ENCODE data around the gene LEMD1.

DNA sequence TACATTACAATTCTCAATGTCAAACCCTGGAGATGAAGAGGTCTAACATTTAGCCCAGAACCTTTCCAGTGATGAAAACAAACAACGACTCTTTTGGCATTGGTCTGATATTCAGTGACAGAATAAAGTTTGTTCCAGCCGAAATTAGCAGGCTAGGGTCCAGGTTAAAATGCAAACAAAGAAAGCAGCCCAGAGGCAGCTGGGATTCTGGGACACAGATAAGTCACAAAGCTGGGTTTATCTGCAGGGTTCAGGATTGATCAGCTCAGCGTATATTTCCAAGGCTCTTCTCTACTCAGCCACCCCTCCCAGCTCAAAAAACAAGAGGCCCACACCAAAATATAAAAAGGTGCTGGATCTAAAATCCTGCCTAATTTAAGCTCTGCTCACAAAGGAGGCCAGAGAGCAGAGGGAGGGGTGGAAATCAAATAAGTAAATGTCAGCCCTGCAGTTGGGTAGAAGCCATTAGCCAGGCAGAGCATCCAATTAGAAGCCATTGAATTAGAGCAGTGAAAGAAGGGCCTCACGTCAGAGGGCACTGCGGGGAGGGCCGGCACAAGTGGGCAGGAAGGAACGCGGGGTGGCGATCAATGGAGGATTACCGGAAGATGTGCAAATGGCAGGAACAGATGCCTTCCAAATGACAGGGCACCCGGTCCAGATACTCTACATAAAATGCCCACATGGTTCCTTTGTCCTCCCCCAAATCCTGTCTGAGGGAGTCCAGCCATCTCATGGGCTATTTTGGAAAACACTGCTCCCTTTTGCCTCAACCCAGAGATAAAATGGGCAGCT lies 61.9 kb downstream of the LEMD1 start:
- TF ChIP-seq, protein P1, sequence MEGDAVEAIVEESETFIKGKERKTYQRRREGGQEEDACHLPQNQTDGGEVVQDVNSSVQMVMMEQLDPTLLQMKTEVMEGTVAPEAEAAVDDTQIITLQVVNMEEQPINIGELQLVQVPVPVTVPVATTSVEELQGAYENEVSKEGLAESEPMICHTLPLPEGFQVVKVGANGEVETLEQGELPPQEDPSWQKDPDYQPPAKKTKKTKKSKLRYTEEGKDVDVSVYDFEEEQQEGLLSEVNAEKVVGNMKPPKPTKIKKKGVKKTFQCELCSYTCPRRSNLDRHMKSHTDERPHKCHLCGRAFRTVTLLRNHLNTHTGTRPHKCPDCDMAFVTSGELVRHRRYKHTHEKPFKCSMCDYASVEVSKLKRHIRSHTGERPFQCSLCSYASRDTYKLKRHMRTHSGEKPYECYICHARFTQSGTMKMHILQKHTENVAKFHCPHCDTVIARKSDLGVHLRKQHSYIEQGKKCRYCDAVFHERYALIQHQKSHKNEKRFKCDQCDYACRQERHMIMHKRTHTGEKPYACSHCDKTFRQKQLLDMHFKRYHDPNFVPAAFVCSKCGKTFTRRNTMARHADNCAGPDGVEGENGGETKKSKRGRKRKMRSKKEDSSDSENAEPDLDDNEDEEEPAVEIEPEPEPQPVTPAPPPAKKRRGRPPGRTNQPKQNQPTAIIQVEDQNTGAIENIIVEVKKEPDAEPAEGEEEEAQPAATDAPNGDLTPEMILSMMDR (IDR thresholded peaks at IDR 0.05; ENCODE audit: insufficient read depth, low read length, poor library complexity, severe bottlenecking), result no peak
- TF ChIP-seq EZH2phosphoT487 (conservative IDR thresholded peaks at IDR 0.05; ENCODE audit: low read length), result no peak
